Endothelial cell of umbilical vein (primary cell): Measurements from ENCODE around the gene QDPR. TPM values are rescaled to one million over a fixed set of nuclear protein-coding genes. Genes with fewer than 3 reads are reported as not detected.

Source experiments
- BruUV-seq: library from RNA; stranded (reverse); fragments of 400-500 nt; replicated peaks from 2 replicates; lab custom pipeline; 2021; lab: Mats Ljungman, UMichigan
- CTCF ChIA-PET: fragments of 300-600, 350-600 bp; sonication (Branson Sonifier 250); formaldehyde crosslinking; loops from one replicate; lab custom pipeline; 2021; ENCODE audit warnings: antibody characterized with exemption, inconsistent platforms; lab: Charles Lee
- POLR2A ChIA-PET: fragments of 300-600, 350-600 bp; sonication (Branson Sonifier 250); formaldehyde crosslinking; loops from one replicate; lab custom pipeline; 2021; ENCODE audit warnings: antibody characterized with exemption, inconsistent platforms; lab: Charles Lee
- DNase-seq: peaks from one replicate; pipeline ENCODE4 v3.0.0-alpha.2; 2011; ENCODE audit warnings: low read depth, low spot score
- FAIRE-seq: peaks from 2 replicates; lab custom pipeline; 2011; peaks lifted over from hg19 to GRCh38; lab: Jason Lieb, UNC
- H2AFZ ChIP-seq: 2 replicates; pipeline ENCODE4 v1.6.0; 2012; ENCODE audit warnings: low read depth, low read length, control low read depth, inconsistent platforms
- H3K27ac ChIP-seq: 2 replicates; pipeline ENCODE4 v1.5.1; 2011; ENCODE audit warnings: low read depth, mild to moderate bottlenecking, control low read depth, low read length, moderate library complexity; ENCODE audit not compliant: insufficient read depth
- H3K27me3 ChIP-seq, 2 experiments: 2 replicates each; pipeline versions ENCODE4 v1.6.0 to v1.6.1; 2011; ENCODE audit warnings: low read length in 2 of 2, mixed read lengths in 1 of 2; ENCODE audit not compliant: control insufficient read depth in 2 of 2, insufficient read depth in 2 of 2
- H3K36me3 ChIP-seq, 2 experiments: 2 replicates in 1 of 2; 3 replicates in 1 of 2; pipeline ENCODE4 v1.5.1; 2011; ENCODE audit warnings: low read length in 2 of 2, mild to moderate bottlenecking in 1 of 2, moderate library complexity in 1 of 2; ENCODE audit not compliant: control insufficient read depth in 2 of 2, insufficient read depth in 2 of 2; ENCODE audit errors: extremely low read depth in 1 of 2
- H3K4me1 ChIP-seq: 3 replicates; pipeline ENCODE4 v1.5.1; 2011; ENCODE audit warnings: mild to moderate bottlenecking, low read length; ENCODE audit not compliant: control insufficient read depth, insufficient read depth; ENCODE audit errors: extremely low read depth
- H3K4me2 ChIP-seq: 2 replicates; pipeline ENCODE4 v1.6.1; 2011; ENCODE audit warnings: low read length, control low read depth, mixed read lengths; ENCODE audit not compliant: insufficient read depth
- H3K4me3 ChIP-seq, 3 experiments: fragments of 200-600 bp in 1 of 3; sonication (generic), shearing (Covaris generic) in 1 of 3; replicated peaks in 1 of 3; 2 replicates each; pipeline ENCODE4 v1.5.1; 2011 to 2016; ENCODE audit warnings: control low read depth in 3 of 3, low read length in 3 of 3, mild to moderate bottlenecking in 2 of 3, inconsistent platforms in 1 of 3, low read depth in 1 of 3, moderate library complexity in 1 of 3; ENCODE audit not compliant: insufficient read depth in 1 of 3
- H3K79me2 ChIP-seq: 2 replicates; pipeline ENCODE4 v1.6.0; 2012; ENCODE audit warnings: low read length, inconsistent platforms; ENCODE audit not compliant: control insufficient read depth, insufficient read depth
- H3K9ac ChIP-seq: replicated peaks from 2 replicates; pipeline ENCODE3; 2011; ENCODE audit warnings: low read length, control low read depth; ENCODE audit not compliant: insufficient read depth; ENCODE audit errors: extremely low read depth
- H3K9me1 ChIP-seq: replicated peaks from 3 replicates; pipeline ENCODE4 v1.6.0; 2011; ENCODE audit warnings: mild to moderate bottlenecking, low read length; ENCODE audit not compliant: control insufficient read depth, insufficient read depth; ENCODE audit errors: extremely low read depth
- H3K9me3 ChIP-seq: replicated peaks from 2 replicates; pipeline ENCODE4 v1.5.1; 2012; ENCODE audit warnings: low read length, inconsistent platforms; ENCODE audit not compliant: control insufficient read depth, insufficient read depth
- H4K20me1 ChIP-seq: replicated peaks from 2 replicates; pipeline ENCODE3; 2011; ENCODE audit warnings: mild to moderate bottlenecking, low read length; ENCODE audit not compliant: control insufficient read depth, insufficient read depth; ENCODE audit errors: extremely low read depth
- CTCF ChIP-seq, 2 donors: IDR thresholded peaks; 1 replicate in 1 of 2; 2 replicates in 1 of 2; pipeline ENCODE4 v1.5.1; 2011; ENCODE audit warnings: low read length in 2 of 2, mild to moderate bottlenecking in 2 of 2, moderate library complexity in 2 of 2, control low read depth in 1 of 2, inconsistent platforms in 1 of 2, low read depth in 1 of 2; ENCODE audit not compliant: insufficient read depth in 1 of 2; ENCODE audit errors: extremely low read depth in 1 of 2
- EZH2 ChIP-seq: IDR thresholded peaks from 2 replicates; pipeline ENCODE4 v1.6.1; 2012; ENCODE audit warnings: borderline replicate concordance, low read depth, mild to moderate bottlenecking, moderate library complexity, low read length, inconsistent platforms; ENCODE audit not compliant: severe bottlenecking
- FOS ChIP-seq: IDR thresholded peaks from 2 replicates; pipeline ENCODE4 v1.6.1; 2011; ENCODE audit warnings: mild to moderate bottlenecking, low read length, moderate library complexity, borderline replicate concordance; ENCODE audit not compliant: insufficient read depth
- GATA2 ChIP-seq: IDR thresholded peaks from 2 replicates; pipeline ENCODE4 v1.7.0; 2011; ENCODE audit warnings: low read depth, mild to moderate bottlenecking, moderate library complexity, mixed read lengths, low read length; ENCODE audit not compliant: insufficient read length, insufficient read depth
- JUN ChIP-seq: IDR thresholded peaks from 2 replicates; pipeline ENCODE4 v1.6.1; 2011; ENCODE audit warnings: borderline replicate concordance, low read depth; ENCODE audit not compliant: insufficient read length, insufficient read depth
- MYC ChIP-seq: IDR thresholded peaks from one replicate; pipeline ENCODE4 v1.6.1; 2011; ENCODE audit warnings: mild to moderate bottlenecking, low read depth, low read length
- POLR2A ChIP-seq: IDR thresholded peaks from 2 replicates; pipeline ENCODE4 v1.6.1; 2012; ENCODE audit warnings: low read depth, mild to moderate bottlenecking, control low read depth, low read length
- POLR2AphosphoS5 ChIP-seq: IDR thresholded peaks from 2 replicates; pipeline ENCODE4 v1.6.1; 2012; ENCODE audit warnings: low read depth, mild to moderate bottlenecking, control low read depth, low read length, moderate library complexity; ENCODE audit not compliant: insufficient read depth
- dilution Hi-C: fragments of 300-500 bp; cut with MboI; formaldehyde crosslinking; loops from one replicate; pipeline ENCODE4 v1.15.0; 2019; ENCODE audit warnings: low sequenced_read_pairs; ENCODE audit not compliant: extremely low pct_ligation_motif_present
- intact Hi-C: fragments of 100-400 bp; cut with micrococcal nuclease; formaldehyde crosslinking; loops from one replicate; pipeline ENCODE4 v1.10.0; 2022
- polyA plus RNA-seq, 4 experiments: library from polyadenylated mRNA; depleted of rRNA in 3 of 4; stranded (reverse) in 3 of 4; unstranded in 1 of 4; fragments of >200 nt; gene quantifications; 2 replicates each; pipeline versions ENCODE4 v1.2.1 to v1.2.3, GENCODE V29; 2011 to 2012; ENCODE audit warnings: missing spikeins in 1 of 4
- total RNA-seq: library from RNA; stranded (reverse); gene quantifications from 2 replicates; pipeline ENCODE4 v1.2.3, GENCODE V29; 2021

QDPR gene
- total and polyA plus RNA-seq, 2 donors (not counting 3 experiments of a cell fraction or from before 2014, with no cell fraction given), result 20.5 to 20.9 TPM

- no peaks in the 10 kb centered on the region for H4K20me1 ChIP-seq
- peak; percentile 48 for TF ChIP-seq FOS
- TF ChIP-seq GATA2, result no peak
- TF ChIP-seq JUN, result peak; percentile 28
- no peak for TF ChIP-seq POLR2AphosphoS5
- H3K9me1 ChIP-seq, result no peaks in the 10 kb centered on the region
- ChIA-PET CTCF (interaction anchor here (1.0 to 3.6 kb wide), 16 partner anchors 8 to 1157 kb away, joined by 3 to 54 read pairs (median 8); no protein-coding TSS in a partner anchor), POLR2A (no interaction called here)
- DNase-seq (peak; percentile 62), FAIRE-seq (peak; percentile 88)
- peaks cover 0 to 2% of the 10 kb centered on the region in 2 experiments for H3K27me3 ChIP-seq
- peak overlapping the region; percentile 67 for H3K27ac ChIP-seq
- no TSS peak for BruUV-seq
- no peak overlapping the region for H3K4me3 ChIP-seq
- no peak overlapping the region for H3K4me2 ChIP-seq
- H3K9ac ChIP-seq, result no peak overlapping the region
- H2AFZ ChIP-seq, result peak overlapping the region; percentile 60
- H3K4me1 ChIP-seq, result peaks cover 9% of the 10 kb centered on the region
- H3K9me3 ChIP-seq, result no peaks in the 10 kb centered on the region
- intact Hi-C loops, result loop anchor here (5.0 to 10.0 kb wide), 3 partner anchors 334 to 1004 kb away; no protein-coding TSS in a partner anchor
- H3K36me3 ChIP-seq, result no peaks in the 10 kb centered on the region
- no peaks in the 10 kb centered on the region for H3K79me2 ChIP-seq
- dilution Hi-C loops, result no loop called here
Observed at GRCh38 chr4:17448689-17449088, 63.2 kb downstream of the QDPR start.

GRCh38 chr4:17447675-17448298 is 64.1 kb downstream of the QDPR start:
- intact Hi-C loops, result loop anchor here (1.0 to 10.0 kb wide), 6 partner anchors 100 to 1157 kb away; no protein-coding TSS in a partner anchor

More at GRCh38 chr4:17447675-17448298, 64.1 kb downstream of the QDPR start:
- TF ChIP-seq EZH2 (no peak), CTCF (IDR thresholded peaks at IDR 0.05; ENCODE audit: extremely low read depth in 1 of 2, insufficient read depth in 1 of 2, low read depth in 1 of 2, low read length in 2 of 2) (peak; percentile 58 to 62), POLR2A (no peak), MYC (no peak)
- Histone ChIP-seq H3K27ac (no peak overlapping the region), H4K20me1 (no peaks in the 10 kb centered on the region), H3K4me2 (no peak overlapping the region), H3K9ac (no peak overlapping the region), H3K9me1 (no peaks in the 10 kb centered on the region), H3K4me3 (no peak overlapping the region), H3K4me1 (peaks cover 9% of the 10 kb centered on the region), H3K9me3 (no peaks in the 10 kb centered on the region), H3K79me2 (no peaks in the 10 kb centered on the region), H3K36me3 (no peaks in the 10 kb centered on the region), H2AFZ (no peak overlapping the region), H3K27me3 (no peaks in the 10 kb centered on the region)
- POLR2A ChIA-PET, result interaction anchor here (0.6 kb wide), 1 partner anchor 19 kb away, joined by 8 read pairs; no protein-coding TSS in a partner anchor
- CTCF ChIA-PET, result interaction anchor here (0.6 to 3.6 kb wide), 67 partner anchors 9 to 1422 kb away, joined by 3 to 54 read pairs (median 4); partner anchors contain the start of gene QDPR
- BruUV-seq, result no TSS peak
- peak; percentile 66 for DNase-seq
- dilution Hi-C loops, result no loop called here
- FAIRE-seq, result peak; percentile 89
